IPS-NIHi7 (cell line): ENCODE data around the gene SPAG6.

Experiments used
- DNase-seq: peaks from one replicate; pipeline ENCODE4 v3.0.0; 2012; ENCODE audit warnings: mixed read lengths; ENCODE audit errors: extremely low spot score

Gene SPAG6

DNA sequence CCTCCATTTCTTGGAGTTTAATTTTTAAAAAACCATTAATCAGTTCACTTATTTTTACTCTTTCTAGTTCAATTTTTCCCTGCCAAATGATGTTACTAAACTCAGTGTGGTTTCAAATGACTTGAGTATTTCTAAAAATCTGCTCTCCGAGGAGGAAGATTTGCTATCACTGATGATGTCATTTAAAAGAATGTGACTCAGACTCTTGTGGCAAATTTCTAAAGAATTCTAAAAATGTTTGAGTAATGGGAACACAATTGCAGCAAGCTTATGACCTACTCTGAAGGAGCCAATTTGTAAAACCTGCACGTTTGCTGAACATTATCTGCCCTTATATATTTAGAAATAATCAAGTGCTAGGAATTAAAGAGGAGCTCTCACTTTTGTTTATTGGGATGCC, 88.6 kb downstream of the SPAG6 start:
- no peak for DNase-seq

GRCh38 chr10:22434521-22434920, 89.2 kb downstream of the SPAG6 start:
- no peak for DNase-seq

- no peak for DNase-seq
These were observed 90.4 kb downstream of the SPAG6 start for GRCh38 chr10:22435650-22436049.

- no peak for DNase-seq
These were observed 91.2 kb downstream of the SPAG6 start for GRCh38 chr10:22436526-22436892.

- DNase-seq: peak; percentile 77
These were observed 91.8 kb downstream of the SPAG6 start for GRCh38 chr10:22436893-22437619.

DNA sequence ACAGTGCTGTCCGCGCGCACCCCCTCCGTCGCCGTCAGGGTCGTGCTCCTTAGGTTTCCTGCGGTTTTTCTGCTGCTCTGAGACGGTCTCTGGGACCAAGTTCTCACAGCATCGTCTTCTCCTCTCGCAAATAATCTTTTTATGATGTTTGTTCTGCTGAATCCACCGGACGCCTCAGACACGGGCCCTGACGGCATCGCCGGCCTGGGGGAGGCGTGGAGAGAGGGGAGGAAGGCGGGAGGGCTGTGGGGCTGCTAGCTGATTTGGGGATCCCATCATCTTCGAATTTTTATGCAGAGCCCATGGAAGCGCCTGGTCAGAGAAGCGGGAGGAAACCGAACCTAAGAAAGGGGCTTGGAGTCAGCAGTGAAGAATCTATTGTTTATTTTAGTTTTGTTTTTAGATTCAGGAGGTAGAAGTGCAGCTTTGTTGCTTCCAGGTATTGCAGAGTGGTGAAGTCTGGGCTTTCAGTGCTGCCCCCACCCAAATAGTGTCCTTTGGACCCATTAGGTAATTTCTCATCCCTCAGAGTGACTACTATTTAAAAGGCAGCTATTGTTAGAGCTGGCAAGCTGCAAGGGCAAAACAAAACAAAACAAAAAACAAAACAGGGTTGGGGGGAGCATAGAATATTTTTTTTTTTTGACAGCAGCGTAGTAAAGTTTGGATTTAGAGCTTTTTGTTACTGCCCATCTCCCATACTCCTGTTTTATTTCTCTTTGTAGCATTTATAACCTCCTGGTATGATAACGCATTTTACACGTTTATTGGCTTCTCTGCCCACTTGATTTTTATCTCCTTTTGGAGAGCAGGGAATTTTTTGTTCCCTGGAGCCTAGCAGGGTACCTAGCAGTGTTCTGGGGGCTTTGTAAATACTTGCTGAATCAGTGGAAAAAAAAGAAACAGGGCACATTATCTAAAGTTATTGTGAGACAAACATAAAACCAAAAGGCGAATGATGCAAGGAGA, 92.6 kb downstream of the SPAG6 start:
- no peak for DNase-seq

DNA sequence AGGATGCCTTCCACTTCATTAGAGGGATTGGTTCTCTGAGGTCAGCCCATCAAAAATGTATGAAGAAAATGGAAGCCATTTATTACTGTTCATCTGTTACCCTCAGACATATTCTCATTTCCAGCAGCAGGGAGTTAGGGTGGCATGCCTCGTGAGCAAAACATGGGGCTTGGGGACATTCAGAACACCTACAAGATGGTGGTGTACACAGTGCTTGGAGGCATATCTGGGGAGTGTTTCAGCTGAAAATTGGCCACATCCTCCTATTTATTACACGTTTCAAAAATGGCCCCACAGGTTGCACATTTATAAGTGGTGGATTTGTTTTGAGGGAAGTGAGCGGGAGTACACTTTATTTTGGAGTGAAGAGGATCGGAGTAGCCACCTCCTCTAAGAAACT, 93.4 kb downstream of the SPAG6 start:
- DNase-seq: no peak

- DNase-seq: no peak
These were observed 96.8 kb downstream of the SPAG6 start for GRCh38 chr10:22442063-22442462.

DNA sequence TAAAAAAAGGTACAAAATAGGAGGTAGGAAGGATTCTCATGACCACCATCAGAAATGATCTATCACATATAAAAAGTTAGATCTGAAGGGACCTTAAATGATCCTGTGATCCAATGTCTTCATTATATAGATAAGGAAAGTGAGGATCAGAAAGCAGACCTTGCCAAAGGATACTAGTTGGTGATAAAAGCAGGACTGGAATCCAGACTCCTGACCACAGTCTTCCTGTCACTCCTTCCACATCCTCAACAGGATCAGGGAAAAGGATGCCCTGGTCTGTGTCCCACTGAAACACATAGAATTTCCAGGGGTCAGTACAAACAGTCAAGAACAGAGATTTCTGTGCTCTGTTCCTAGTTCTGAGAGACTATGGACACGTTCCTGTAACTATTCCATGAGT, 97.2 kb downstream of the SPAG6 start:
- DNase-seq: no peak

DNA sequence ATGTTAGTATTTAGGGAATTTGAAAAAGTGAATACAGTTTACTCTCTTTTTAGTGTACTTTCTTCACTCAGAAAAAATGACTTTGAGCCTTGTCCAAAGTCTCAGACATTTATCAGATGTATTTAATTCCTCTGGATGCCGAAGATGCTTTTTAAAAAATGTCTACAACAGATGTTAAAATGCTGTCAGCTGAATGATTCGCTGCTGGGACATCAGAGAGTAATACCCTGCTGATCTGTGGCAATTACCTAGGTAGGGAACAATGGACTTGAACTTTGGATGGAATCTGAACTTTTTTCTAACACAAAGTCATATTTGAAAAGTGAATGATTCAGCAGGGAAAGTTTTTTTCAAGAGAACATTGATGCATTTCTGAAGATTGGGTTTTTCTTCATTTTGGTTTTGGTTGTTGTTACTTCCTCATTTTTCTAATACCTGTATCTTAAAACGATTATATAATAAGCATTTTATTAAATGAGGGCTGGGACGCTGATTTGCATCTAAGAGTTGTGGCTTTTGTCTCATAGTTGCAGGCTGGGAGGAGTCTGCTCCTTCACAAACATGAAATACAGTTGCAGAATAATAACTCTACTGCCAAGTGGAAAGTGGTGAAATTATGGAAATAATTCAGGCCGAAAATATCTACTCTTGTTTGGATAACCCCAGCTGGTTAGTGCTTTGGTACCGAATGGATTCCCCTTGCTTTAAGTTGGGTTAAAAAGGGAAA, 98.0 kb downstream of the SPAG6 start:
- no peak for DNase-seq

GRCh38 chr10:22444219-22444788, 99.0 kb downstream of the SPAG6 start:
- DNase-seq: no peak

DNA sequence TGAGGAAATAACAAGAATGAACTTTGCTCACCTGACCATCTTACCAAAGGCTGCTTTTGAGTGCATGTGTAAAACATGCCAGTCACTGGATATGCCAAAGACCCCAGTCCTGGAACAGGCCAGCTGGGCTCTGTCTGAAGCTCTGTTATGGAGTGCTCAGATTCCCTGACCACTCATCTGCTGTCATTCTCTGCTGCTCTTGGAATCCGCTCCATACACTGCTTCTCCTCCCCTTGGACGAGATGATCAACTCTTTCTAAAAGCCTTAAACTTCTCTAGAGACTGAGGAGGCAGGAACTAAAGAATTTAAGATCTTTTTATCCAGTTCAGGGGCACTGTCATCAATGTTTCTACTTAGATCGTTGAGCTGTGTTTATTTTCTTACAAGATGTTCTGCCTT, 100.2 kb downstream of the SPAG6 start:
- DNase-seq: no peak

GRCh38 chr10:22447068-22447467, 101.8 kb downstream of the SPAG6 start:
- no peak for DNase-seq

DNA sequence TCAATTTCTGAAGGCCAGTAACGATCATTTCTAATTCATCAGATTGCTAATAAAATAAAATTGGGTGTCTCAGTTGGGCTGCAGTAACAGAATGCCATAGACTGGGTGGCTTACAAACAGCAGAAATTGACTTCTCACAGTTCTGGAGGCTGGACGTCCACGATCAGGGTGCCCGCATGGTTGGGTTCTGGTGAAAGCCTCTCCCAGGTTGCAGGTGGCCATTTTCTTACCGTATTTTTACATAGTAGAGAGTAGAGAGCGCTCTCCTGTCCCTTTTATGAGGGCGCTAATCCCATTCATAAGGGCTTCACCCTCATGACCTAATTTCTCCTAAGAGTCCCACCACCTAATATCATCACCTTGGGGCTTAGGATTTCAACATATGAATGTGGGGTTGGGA, 106.0 kb downstream of the SPAG6 start:
- DNase-seq: no peak

- DNase-seq: no peak
These were observed 108.0 kb downstream of the SPAG6 start for GRCh38 chr10:22453320-22453719.

GRCh38 chr10:22453948-22454591, 108.8 kb downstream of the SPAG6 start:
- no peak for DNase-seq

DNA sequence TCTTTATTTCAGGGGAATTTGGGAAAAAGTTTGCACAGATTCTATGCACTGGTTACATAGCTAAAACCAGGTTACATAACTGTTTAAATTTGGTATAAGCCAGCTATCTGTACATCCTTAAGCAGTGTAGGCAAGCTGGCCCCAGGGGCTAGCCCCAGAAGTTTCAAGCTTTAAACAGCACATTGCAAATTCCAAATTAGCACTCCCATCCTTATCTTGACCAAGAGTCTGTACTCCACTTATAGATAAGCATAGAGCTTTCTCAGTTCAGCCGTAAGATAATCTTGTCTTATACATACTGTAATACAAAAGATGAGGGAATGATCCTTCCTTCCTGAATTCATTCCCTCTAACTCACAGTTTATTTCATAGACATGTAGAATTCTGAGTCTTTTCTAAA, 109.3 kb downstream of the SPAG6 start:
- DNase-seq: no peak

- DNase-seq: no peak
These were observed 110.0 kb downstream of the SPAG6 start for GRCh38 chr10:22455068-22455857.

DNA sequence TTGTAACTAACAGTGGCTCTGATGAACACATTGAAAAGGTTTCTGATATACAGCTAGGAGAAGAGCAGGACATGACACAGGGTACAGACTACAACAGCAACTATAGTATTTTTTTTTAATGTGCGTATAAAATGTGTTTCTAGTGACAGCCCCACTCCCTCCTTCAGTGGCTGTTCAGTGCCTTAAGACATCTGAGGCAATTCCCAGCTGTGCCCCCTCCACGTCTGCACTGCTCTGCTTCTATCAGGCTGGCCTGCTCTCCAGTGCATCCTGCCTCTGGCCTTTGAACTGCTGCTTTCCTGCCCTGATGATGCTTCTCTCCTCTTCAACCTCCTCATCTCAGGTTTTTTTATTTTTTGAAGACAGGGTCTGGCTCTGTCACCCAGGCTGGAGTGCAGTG, 111.2 kb downstream of the SPAG6 start:
- no peak for DNase-seq

- no peak for DNase-seq
These were observed 113.2 kb downstream of the SPAG6 start for GRCh38 chr10:22458272-22459038.
